IMR-90 (cell line): Measurements from ENCODE around the gene SLC22A15. TPM values are rescaled to one million over a fixed set of nuclear protein-coding genes. Genes with fewer than 3 reads are reported as not detected.

Experiments
- ATAC-seq: fragments of 200-7000 bp; cut with Tn5 transposase; 2 replicates; pipeline ENCODE4 v1.9.1; 2020; ENCODE audit warnings: low read depth, mild to moderate bottlenecking, moderate library complexity
- BruUV-seq: library from RNA; stranded (reverse); fragments of 400-500 nt; replicated peaks from 2 replicates; lab custom pipeline; 2021; lab: Mats Ljungman, UMichigan
- CTCF ChIA-PET: fragments of 300-600 bp; formaldehyde crosslinking; extraction: SDS; loops from one replicate; lab custom pipeline; 2021; ENCODE audit warnings: antibody characterized with exemption; lab: Yijun Ruan, JAX
- POLR2A ChIA-PET: fragments of 300-600 bp; sonication (Branson Sonifier 250); formaldehyde crosslinking; loops from one replicate; lab custom pipeline; 2022; ENCODE audit warnings: antibody characterized with exemption; ENCODE audit not compliant: unreplicated experiment; lab: Charles Lee
- DNase-seq: peaks from one replicate; pipeline ENCODE4 v3.0.0; 2013
- H2AFZ ChIP-seq: replicated peaks from 2 replicates; pipeline ENCODE3; 2013; ENCODE audit warnings: low read length, mild to moderate bottlenecking; ENCODE audit not compliant: poor library complexity
- H2AK5ac ChIP-seq: 2 replicates; pipeline ENCODE4 v1.6.1; 2013; ENCODE audit warnings: low read depth, low read length, inconsistent platforms
- H2AK9ac ChIP-seq: replicated peaks from 2 replicates; pipeline ENCODE3; 2013; ENCODE audit warnings: mild to moderate bottlenecking, low read depth, low read length, moderate library complexity; ENCODE audit not compliant: poor library complexity
- H2BK120ac ChIP-seq: 2 replicates; pipeline ENCODE4 v1.6.1; 2013; ENCODE audit warnings: low read depth, low read length, inconsistent platforms
- H2BK15ac ChIP-seq: 3 replicates; pipeline ENCODE4 v1.6.1; 2013; ENCODE audit warnings: low read depth, low read length, inconsistent platforms
- H2BK20ac ChIP-seq: 2 replicates; pipeline ENCODE4 v1.6.1; 2013; ENCODE audit warnings: low read depth, mild to moderate bottlenecking, inconsistent platforms, low read length, moderate library complexity
- H2BK5ac ChIP-seq: 2 replicates; pipeline ENCODE4 v1.6.1; 2013; ENCODE audit warnings: mild to moderate bottlenecking, low read depth, low read length, inconsistent platforms; ENCODE audit not compliant: poor library complexity, severe bottlenecking
- H3K14ac ChIP-seq: replicated peaks from 2 replicates; pipeline ENCODE4 v1.6.1; 2013; ENCODE audit warnings: low read depth, low read length, inconsistent platforms
- H3K18ac ChIP-seq: 2 replicates; pipeline ENCODE4 v1.6.1; 2013; ENCODE audit warnings: low read depth, low read length, control low read depth
- H3K23ac ChIP-seq: 2 replicates; pipeline ENCODE4 v1.6.1; 2013; ENCODE audit warnings: low read depth, low read length, inconsistent platforms
- H3K27ac ChIP-seq: 2 replicates; pipeline ENCODE4 v1.5.1; 2013; ENCODE audit warnings: mild to moderate bottlenecking, control low read depth, low read length; ENCODE audit not compliant: insufficient read depth
- H3K27me3 ChIP-seq: 2 replicates; pipeline ENCODE4 v1.6.1; 2013; ENCODE audit warnings: low read length; ENCODE audit not compliant: control insufficient read depth, insufficient read depth
- H3K36me3 ChIP-seq: 2 replicates; pipeline ENCODE4 v1.6.1; 2013; ENCODE audit warnings: low read length, mixed read lengths; ENCODE audit not compliant: control insufficient read depth, insufficient read depth
- H3K4ac ChIP-seq: 2 replicates; pipeline ENCODE4 v1.6.1; 2013; ENCODE audit warnings: low read depth, low read length, inconsistent platforms
- H3K4me1 ChIP-seq: 2 replicates; pipeline ENCODE4 v1.6.1; 2013; ENCODE audit warnings: low read length, mixed read lengths; ENCODE audit not compliant: control insufficient read depth, insufficient read depth
- H3K4me2 ChIP-seq: 2 replicates; pipeline ENCODE4 v1.6.1; 2013; ENCODE audit warnings: low read depth, mild to moderate bottlenecking, control low read depth, low read length, moderate library complexity
- H3K4me3 ChIP-seq: 2 replicates; pipeline ENCODE4 v1.5.1; 2013; ENCODE audit warnings: low read depth, mild to moderate bottlenecking, control low read depth, low read length, moderate library complexity; ENCODE audit not compliant: insufficient read depth
- H3K56ac ChIP-seq: 2 replicates; pipeline ENCODE4 v1.6.1; 2013; ENCODE audit warnings: low read length, inconsistent platforms; ENCODE audit not compliant: insufficient read depth; ENCODE audit errors: extremely low read depth
- H3K79me1 ChIP-seq, 2 experiments: 2 replicates each; pipeline ENCODE4 v1.6.1; 2013; ENCODE audit warnings: low read length in 2 of 2, inconsistent platforms in 1 of 2, low read depth in 1 of 2
- H3K9ac ChIP-seq: 2 replicates; pipeline ENCODE4 v1.6.1; 2013; ENCODE audit warnings: low read depth, low read length, control low read depth
- H3K9me1 ChIP-seq: 2 replicates; pipeline ENCODE4 v1.6.1; 2013; ENCODE audit warnings: low read length, inconsistent platforms; ENCODE audit not compliant: insufficient read depth
- H3K9me3 ChIP-seq: 2 replicates; pipeline ENCODE4 v1.6.1; 2013; ENCODE audit warnings: low read length; ENCODE audit not compliant: control insufficient read depth, insufficient read depth
- H4K20me1 ChIP-seq: 2 replicates; pipeline ENCODE4 v1.6.1; 2013; ENCODE audit warnings: low read length, inconsistent platforms; ENCODE audit not compliant: insufficient read depth
- H4K5ac ChIP-seq: 2 replicates; pipeline ENCODE4 v1.6.1; 2013; ENCODE audit warnings: mild to moderate bottlenecking, low read depth, low read length, control low read depth
- H4K8ac ChIP-seq, 2 experiments: 2 replicates each; pipeline ENCODE4 v1.6.1; 2013; ENCODE audit warnings: low read depth in 2 of 2, low read length in 2 of 2, control low read depth in 1 of 2, inconsistent platforms in 1 of 2
- H4K91ac ChIP-seq: 2 replicates; pipeline ENCODE4 v1.6.1; 2013; ENCODE audit warnings: low read depth, low read length, inconsistent platforms; ENCODE audit not compliant: insufficient read depth
- BHLHE40 ChIP-seq: fragments of 150-350 bp; IDR thresholded peaks from 2 replicates; pipeline ENCODE4 v1.6.1; 2016; ENCODE audit warnings: mild to moderate bottlenecking, low read depth, low read length
- CHD1 ChIP-seq: IDR thresholded peaks from 2 replicates; pipeline ENCODE4 v1.6.1; 2012; ENCODE audit warnings: low read depth, low read length, improper control_type of control experiment
- FOS ChIP-seq: fragments of 150-350 bp; IDR thresholded peaks from 2 replicates; pipeline ENCODE4 v1.6.1; 2016; ENCODE audit warnings: low read depth, low read length
- MAFK ChIP-seq: IDR thresholded peaks from 2 replicates; pipeline ENCODE4 v1.6.1; 2012; ENCODE audit warnings: low read depth, low read length, improper control_type of control experiment
- MAZ ChIP-seq: IDR thresholded peaks from 2 replicates; pipeline ENCODE4 v1.6.1; 2012; ENCODE audit warnings: low read depth, mild to moderate bottlenecking, low read length, improper control_type of control experiment, moderate library complexity, borderline replicate concordance
- MXI1 ChIP-seq: IDR thresholded peaks from 2 replicates; pipeline ENCODE4 v1.6.1; 2012; ENCODE audit warnings: low read depth, mild to moderate bottlenecking, low read length, moderate library complexity, borderline replicate concordance
- NFE2L2 ChIP-seq: fragments of 150-350 bp; IDR thresholded peaks from 2 replicates; pipeline ENCODE4 v1.6.1; 2016; ENCODE audit warnings: low read depth, mild to moderate bottlenecking, low read length
- POLR2A ChIP-seq: IDR thresholded peaks from 2 replicates; pipeline ENCODE4 v1.6.1; 2012; ENCODE audit warnings: mild to moderate bottlenecking, low read depth, low read length
- RAD21 ChIP-seq: IDR thresholded peaks from 2 replicates; pipeline ENCODE4 v1.6.1; 2012; ENCODE audit warnings: low read length, improper control_type of control experiment
- RCOR1 ChIP-seq: IDR thresholded peaks from 2 replicates; pipeline ENCODE4 v1.6.1; 2012; ENCODE audit warnings: mild to moderate bottlenecking, low read length, improper control_type of control experiment; ENCODE audit not compliant: insufficient replicate concordance
- RFX5 ChIP-seq: IDR thresholded peaks from 2 replicates; pipeline ENCODE4 v1.8.0; 2012; ENCODE audit warnings: low read depth, mild to moderate bottlenecking, low read length, moderate library complexity
- SMC3 ChIP-seq: fragments of 150-350 bp; IDR thresholded peaks from 2 replicates; pipeline ENCODE4 v1.6.1; 2016; ENCODE audit warnings: low read depth, mild to moderate bottlenecking, antibody characterized with exemption, low read length, moderate library complexity
- USF2 ChIP-seq: fragments of 150-350 bp; IDR thresholded peaks from 2 replicates; pipeline ENCODE4 v1.6.1; 2017; ENCODE audit warnings: mild to moderate bottlenecking, antibody characterized with exemption, low read length, low read depth
- WGBS, 2 experiments: methylation state at CpG; one replicate each; pipeline versions ENCODE4 v1.1.5 to v1.1.7; 2013; ENCODE audit warnings: missing lambda C conversion rate in 2 of 2; ENCODE audit not compliant: insufficient read length in 1 of 2; ENCODE audit errors: extremely low coverage in 2 of 2; 5-methylcytosine and 5-hydroxymethylcytosine counted together
- dilution Hi-C: fragments of 300-500 bp; cut with HindIII; formaldehyde crosslinking; loops from one replicate; pipeline ENCODE4 v1.14.3; 2018; ENCODE audit warnings: low sequenced_read_pairs; ENCODE audit not compliant: unreplicated experiment
- in situ Hi-C: fragments of 300-500 bp; cut with MboI; formaldehyde crosslinking; loops from 3 replicates; pipeline ENCODE4 v1.14.3; 2019; ENCODE audit warnings: low sequenced_read_pairs, inconsistent platforms, mixed read lengths
- intact Hi-C: fragments of 100-400 bp; cut with micrococcal nuclease; formaldehyde crosslinking; loops from 2 replicates; pipeline ENCODE4 v1.10.0; 2022
- polyA plus RNA-seq, 3 experiments: library from polyadenylated mRNA; depleted of rRNA; stranded (reverse); fragments of >200 nt; gene quantifications; 2 replicates each; pipeline ENCODE4 v1.2.3, GENCODE V29; 2012; ENCODE audit warnings: low replicate concordance in 1 of 3
- total RNA-seq: library from RNA; depleted of rRNA; stranded (reverse); fragments of >200 nt; gene quantifications from 2 replicates; pipeline ENCODE4 v1.2.3, GENCODE V29; 2012
- TF ChIP-seq, protein P1 (sequence below): conservative IDR thresholded peaks from 2 replicates; pipeline ENCODE4 v1.5.1; 2012; ENCODE audit warnings: mild to moderate bottlenecking, low read depth, low read length, improper control_type of control experiment

Gene SLC22A15
- total and polyA plus RNA-seq, 2 of the 4 experiments (the other 2 are of a cell fraction), result under 0.01 to 0.02 TPM

- no peak overlapping the region for H2BK120ac ChIP-seq
- WGBS, 2 experiments, result no CpG with 5 or more reads among the region's 1 CpG
- H3K9me1 ChIP-seq, result no peaks in the 10 kb centered on the region
- H3K14ac ChIP-seq, result no peak overlapping the region
- no peak overlapping the region for H3K18ac ChIP-seq
- dilution Hi-C loops (no loop called here), intact Hi-C loops (no loop called here), in situ Hi-C loops (no loop called here)
- no peak overlapping the region for H2AK5ac ChIP-seq
- no peak for ATAC-seq
- ChIA-PET CTCF (no interaction called here), POLR2A (no interaction called here)
- no peak overlapping the region for H2BK5ac ChIP-seq
- no TSS peak for BruUV-seq
- H3K23ac ChIP-seq, result no peak overlapping the region
- H4K5ac ChIP-seq, result no peak overlapping the region
- no peaks in the 10 kb centered on the region for H3K9me3 ChIP-seq
- no peak overlapping the region for H3K4me3 ChIP-seq
- H2BK20ac ChIP-seq, result no peak overlapping the region
- no peak overlapping the region for H2AK9ac ChIP-seq
- H4K20me1 ChIP-seq, result no peaks in the 10 kb centered on the region
- no peak overlapping the region for H3K27ac ChIP-seq
- no peak overlapping the region for H3K56ac ChIP-seq
- no peak overlapping the region for H2AFZ ChIP-seq
- no peak overlapping the region for H2BK15ac ChIP-seq
- H4K8ac ChIP-seq, result no peak overlapping the region
- no peaks in the 10 kb centered on the region for H3K36me3 ChIP-seq
- no peak for DNase-seq
- H3K9ac ChIP-seq, result no peak overlapping the region
- H3K4me2 ChIP-seq, result no peak overlapping the region
- H3K79me1 ChIP-seq, result no peaks in the 10 kb centered on the region
- TF ChIP-seq FOS, result no peak
- no peak for TF ChIP-seq MXI1
- no peak for TF ChIP-seq RAD21
- no peak for TF ChIP-seq MAFK
- no peak for TF ChIP-seq MAZ
- TF ChIP-seq, protein P1, sequence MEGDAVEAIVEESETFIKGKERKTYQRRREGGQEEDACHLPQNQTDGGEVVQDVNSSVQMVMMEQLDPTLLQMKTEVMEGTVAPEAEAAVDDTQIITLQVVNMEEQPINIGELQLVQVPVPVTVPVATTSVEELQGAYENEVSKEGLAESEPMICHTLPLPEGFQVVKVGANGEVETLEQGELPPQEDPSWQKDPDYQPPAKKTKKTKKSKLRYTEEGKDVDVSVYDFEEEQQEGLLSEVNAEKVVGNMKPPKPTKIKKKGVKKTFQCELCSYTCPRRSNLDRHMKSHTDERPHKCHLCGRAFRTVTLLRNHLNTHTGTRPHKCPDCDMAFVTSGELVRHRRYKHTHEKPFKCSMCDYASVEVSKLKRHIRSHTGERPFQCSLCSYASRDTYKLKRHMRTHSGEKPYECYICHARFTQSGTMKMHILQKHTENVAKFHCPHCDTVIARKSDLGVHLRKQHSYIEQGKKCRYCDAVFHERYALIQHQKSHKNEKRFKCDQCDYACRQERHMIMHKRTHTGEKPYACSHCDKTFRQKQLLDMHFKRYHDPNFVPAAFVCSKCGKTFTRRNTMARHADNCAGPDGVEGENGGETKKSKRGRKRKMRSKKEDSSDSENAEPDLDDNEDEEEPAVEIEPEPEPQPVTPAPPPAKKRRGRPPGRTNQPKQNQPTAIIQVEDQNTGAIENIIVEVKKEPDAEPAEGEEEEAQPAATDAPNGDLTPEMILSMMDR, result no peak
- TF ChIP-seq POLR2A, result no peak
- TF ChIP-seq CHD1, result no peak
- TF ChIP-seq USF2, result no peak
- no peak for TF ChIP-seq BHLHE40
- TF ChIP-seq RFX5, result no peak
- no peak for TF ChIP-seq SMC3
- TF ChIP-seq RCOR1, result no peak
- TF ChIP-seq NFE2L2, result no peak
- H3K4me1 ChIP-seq, result no peaks in the 10 kb centered on the region
- H4K91ac ChIP-seq, result no peak overlapping the region
- H3K27me3 ChIP-seq, result no peaks in the 10 kb centered on the region
- no peak overlapping the region for H3K4ac ChIP-seq
These were observed 39.4 kb downstream of the SLC22A15 start for GRCh38 chr1:116015679-116016078.
